ENCODE data around the gene MCHR1. TPM values are rescaled to one million over a fixed set of nuclear protein-coding genes. Genes with fewer than 3 reads are reported as not detected.

The MCHR1 gene
- total and polyA plus RNA-seq, 2 of the 4 experiments (the other 2 are of a cell fraction) = 1.4 to 3.2 TPM

GRCh38 chr22:40651563-40652501 is 27.5 kb upstream of the MCHR1 start:
- WGBS, 2 experiments (ENCODE audit: extremely low coverage in 2 of 2, insufficient read length in 1 of 2) = 64% methylated on average over 6 of the region's 33 CpGs; no CpG with 5 or more reads in 1 of the 2 experiments
- H3K4me1 ChIP-seq (ENCODE audit: control insufficient read depth, insufficient read depth, low read length) = peaks cover 13% of the 10 kb centered on the region
- intact Hi-C loops (cut with micrococcal nuclease) (loop anchor here (5.0 kb wide), 1 partner anchor 60 kb away; no protein-coding TSS in a partner anchor), dilution Hi-C loops (cut with HindIII; ENCODE audit: low sequenced_read_pairs, unreplicated experiment) (no loop called here), in situ Hi-C loops (cut with MboI; ENCODE audit: low sequenced_read_pairs) (no loop called here)
- no peaks in the 10 kb centered on the region for H3K27me3 ChIP-seq (ENCODE audit: control insufficient read depth, insufficient read depth, low read length)
- peak overlapping the region; percentile 93 for H2BK15ac ChIP-seq (ENCODE audit: low read depth, low read length)
- BruUV-seq (replicated peaks) = no TSS peak
- H2AK5ac ChIP-seq (ENCODE audit: low read depth, low read length) = peak overlapping the region; percentile 91
- ATAC-seq (ENCODE audit: low read depth) (peak; percentile 94), DNase-seq (peak; percentile 100)
- H3K18ac ChIP-seq (ENCODE audit: low read depth, low read length) = peak overlapping the region; percentile 91
- peak overlapping the region; percentile 96 for H2BK120ac ChIP-seq (ENCODE audit: low read depth, low read length)
- peak overlapping the region; percentile 80 for H3K4me2 ChIP-seq (ENCODE audit: low read depth, low read length)
- H4K91ac ChIP-seq (ENCODE audit: insufficient read depth, low read depth, low read length) = peak overlapping the region; percentile 97
- peaks cover 9% of the 10 kb centered on the region for H3K9me1 ChIP-seq (ENCODE audit: insufficient read depth, low read length)
- peak overlapping the region; percentile 87 for H3K9ac ChIP-seq (ENCODE audit: low read depth, low read length)
- H3K36me3 ChIP-seq (ENCODE audit: control insufficient read depth, insufficient read depth, low read length) = no peaks in the 10 kb centered on the region
- H2BK20ac ChIP-seq (ENCODE audit: low read depth, low read length) = peak overlapping the region; percentile 84
- H4K20me1 ChIP-seq (ENCODE audit: insufficient read depth, low read length) = no peaks in the 10 kb centered on the region
- H3K79me1 ChIP-seq (ENCODE audit: low read depth in 1 of 2, low read length in 2 of 2) = peaks cover 0 to 16% of the 10 kb centered on the region in 2 experiments; a peak in 2 of 4 replicates
- H3K23ac ChIP-seq (ENCODE audit: low read depth, low read length) = peak overlapping the region; percentile 97
- H3K14ac ChIP-seq (replicated peaks; ENCODE audit: low read depth, low read length) = peak overlapping the region; percentile 99
- POLR2A ChIA-PET (ENCODE audit: unreplicated experiment) = interaction anchor here (0.6 kb wide), 1 partner anchor 79 kb away, joined by 6 read pairs; no protein-coding TSS in a partner anchor
- peak overlapping the region; percentile 97 for H3K4ac ChIP-seq (ENCODE audit: low read depth, low read length)
- H4K8ac ChIP-seq (ENCODE audit: low read depth in 2 of 2, low read length in 2 of 2) = peak overlapping the region; percentile 94 to 99
- H3K9me3 ChIP-seq (ENCODE audit: control insufficient read depth, insufficient read depth, low read length) = no peaks in the 10 kb centered on the region
- H2BK5ac ChIP-seq (ENCODE audit: low read depth, low read length, poor library complexity, severe bottlenecking) = peak overlapping the region; percentile 95
- H3K56ac ChIP-seq (ENCODE audit: extremely low read depth, insufficient read depth, low read length) = peak overlapping the region; percentile 96
- H2AFZ ChIP-seq (replicated peaks; ENCODE audit: low read length, poor library complexity) = peak overlapping the region; percentile 97
- H3K4me3 ChIP-seq (ENCODE audit: insufficient read depth, low read depth, low read length) = peak overlapping the region; percentile 59
- H3K27ac ChIP-seq (ENCODE audit: insufficient read depth, low read length) = peak overlapping the region; percentile 93
- CTCF ChIA-PET = interaction anchor here (0.5 to 1.5 kb wide), 3 partner anchors 22 to 215 kb away, joined by 3 to 5 read pairs (median 3); no protein-coding TSS in a partner anchor
- H4K5ac ChIP-seq (ENCODE audit: low read depth, low read length) = peak overlapping the region; percentile 96
- peak overlapping the region; percentile 89 for H2AK9ac ChIP-seq (replicated peaks; ENCODE audit: low read depth, low read length, poor library complexity)
- TF ChIP-seq ELK1 (IDR thresholded peaks at IDR 0.05; ENCODE audit: borderline replicate concordance, low read depth, low read length) = no peak
- peak; percentile 96 for TF ChIP-seq FOS (IDR thresholded peaks at IDR 0.05; ENCODE audit: low read depth, low read length)
- peak; percentile 56; the same call in 1 of the 2 replicates for TF ChIP-seq MXI1 (IDR thresholded peaks at IDR 0.05; ENCODE audit: borderline replicate concordance, low read depth, low read length)
- TF ChIP-seq CHD1 (IDR thresholded peaks at IDR 0.05; ENCODE audit: low read depth, low read length) = no peak
- TF ChIP-seq POLR2A (IDR thresholded peaks at IDR 0.05; ENCODE audit: low read depth, low read length) = peak; percentile 90
- TF ChIP-seq USF2 (IDR thresholded peaks at IDR 0.05; ENCODE audit: low read depth, low read length) = peak; percentile 99
- peak; percentile 28; the same call in 1 of the 2 replicates for TF ChIP-seq MAZ (IDR thresholded peaks at IDR 0.05; ENCODE audit: borderline replicate concordance, low read depth, low read length)
- TF ChIP-seq CTCF (conservative IDR thresholded peaks at IDR 0.05; ENCODE audit: low read depth, low read length) = no peak
- 0 out of 2 replicates have a peak, but pooled peaks have one; percentile 42 for TF ChIP-seq MAFK (IDR thresholded peaks at IDR 0.05; ENCODE audit: low read depth, low read length)
- TF ChIP-seq CEBPB (IDR thresholded peaks at IDR 0.05; ENCODE audit: low read depth, low read length) = 0 out of 2 replicates have a peak, but pooled peaks have one; percentile 1
- peak; percentile 13; the same call in 1 of the 2 replicates for TF ChIP-seq RAD21 (IDR thresholded peaks at IDR 0.05; ENCODE audit: low read length)
- TF ChIP-seq RCOR1 (IDR thresholded peaks at IDR 0.05; ENCODE audit: insufficient replicate concordance, low read length) = no peak
